Measurements from ENCODE around the gene IGSF21.

DNA sequence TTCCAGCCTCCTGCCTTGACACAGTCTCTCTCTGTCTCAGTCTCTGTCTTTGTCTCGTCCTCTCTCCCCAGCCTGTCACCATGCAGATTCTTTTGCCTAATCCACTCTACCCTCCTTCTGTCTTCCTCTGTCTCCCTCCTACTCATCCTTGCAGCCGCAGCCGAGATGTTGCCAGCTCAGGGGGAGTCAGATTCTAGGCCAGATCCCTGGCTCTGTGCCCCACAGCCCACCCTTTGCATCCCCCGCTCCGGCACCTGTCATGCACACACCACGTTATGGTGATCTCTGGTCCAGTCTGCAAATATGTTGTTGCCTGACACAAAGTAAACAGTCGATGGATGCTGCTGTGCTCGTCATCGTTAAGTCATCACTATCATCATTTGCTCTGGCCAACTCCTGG, 35.5 kb upstream of the IGSF21 start:
- TF ChIP-seq JUN (IDR thresholded peaks at IDR 0.05), result no peak
- TF ChIP-seq, protein P1, sequence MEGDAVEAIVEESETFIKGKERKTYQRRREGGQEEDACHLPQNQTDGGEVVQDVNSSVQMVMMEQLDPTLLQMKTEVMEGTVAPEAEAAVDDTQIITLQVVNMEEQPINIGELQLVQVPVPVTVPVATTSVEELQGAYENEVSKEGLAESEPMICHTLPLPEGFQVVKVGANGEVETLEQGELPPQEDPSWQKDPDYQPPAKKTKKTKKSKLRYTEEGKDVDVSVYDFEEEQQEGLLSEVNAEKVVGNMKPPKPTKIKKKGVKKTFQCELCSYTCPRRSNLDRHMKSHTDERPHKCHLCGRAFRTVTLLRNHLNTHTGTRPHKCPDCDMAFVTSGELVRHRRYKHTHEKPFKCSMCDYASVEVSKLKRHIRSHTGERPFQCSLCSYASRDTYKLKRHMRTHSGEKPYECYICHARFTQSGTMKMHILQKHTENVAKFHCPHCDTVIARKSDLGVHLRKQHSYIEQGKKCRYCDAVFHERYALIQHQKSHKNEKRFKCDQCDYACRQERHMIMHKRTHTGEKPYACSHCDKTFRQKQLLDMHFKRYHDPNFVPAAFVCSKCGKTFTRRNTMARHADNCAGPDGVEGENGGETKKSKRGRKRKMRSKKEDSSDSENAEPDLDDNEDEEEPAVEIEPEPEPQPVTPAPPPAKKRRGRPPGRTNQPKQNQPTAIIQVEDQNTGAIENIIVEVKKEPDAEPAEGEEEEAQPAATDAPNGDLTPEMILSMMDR (IDR thresholded peaks at IDR 0.05), result no peak
- TF ChIP-seq POLR2A (IDR thresholded peaks at IDR 0.05; ENCODE audit: low read length), result no peak
